Erythroblast (primary cell): Measurements from ENCODE around the gene VAV2.

Experiments
- GATA1 ChIP-seq: IDR thresholded peaks from 2 replicates; pipeline ENCODE4 v1.6.1; 2011; ENCODE audit warnings: low read depth, mild to moderate bottlenecking, control low read depth, low read length, moderate library complexity
- POLR2A ChIP-seq: IDR thresholded peaks from 2 replicates; pipeline ENCODE4 v1.6.1; 2011; ENCODE audit warnings: mild to moderate bottlenecking, low read length

GRCh38 chr9:133987446-133987788 lies 4.7 kb downstream of the VAV2 start:
- no peak for TF ChIP-seq POLR2A
- TF ChIP-seq GATA1 = no peak
